Measurements from ENCODE around the gene OR2A12. TPM values are rescaled to one million over a fixed set of nuclear protein-coding genes. Genes with fewer than 3 reads are reported as not detected.

OR2A12 gene
- total RNA-seq, 4 donors from 2014 or later: not detected

GRCh38 chr7:144109283-144109682, 23.2 kb downstream of the OR2A12 start, which contains the start of gene OR2A2:
TSS of gene OR2A2 (plus strand) at chr7:144109583. CDS start at chr7:144109583, 0 bp downstream.
- WGBS, 2 donors (ENCODE audit: low coverage in 1 of 2): 86 to 95% methylated on average over 2 of the region's 2 CpGs
- Histone ChIP-seq H3K36me3 (no peaks in the 10 kb centered on the region), H3K9me3 (no peaks in the 10 kb centered on the region), H3K4me3 (no peak within 1 kb of the TSS), H3K27ac (no peak within 1 kb of the TSS), H3K4me1 (no peaks in the 10 kb centered on the region), H3K27me3 (no peaks in the 10 kb centered on the region)
- TF ChIP-seq POLR2A (IDR thresholded peaks at IDR 0.05) (no peak), POLR2AphosphoS5 (IDR thresholded peaks at IDR 0.05) (no peak), EP300 (IDR thresholded peaks at IDR 0.05) (no peak), CTCF (IDR thresholded peaks at IDR 0.05) (no peak)
- no peak for ATAC-seq

GRCh38 chr7:144110272-144110671, 24.2 kb downstream of the OR2A12 start:
- ATAC-seq: no peak
- Histone ChIP-seq H3K36me3 (no peaks in the 10 kb centered on the region), H3K27ac (no peak overlapping the region), H3K27me3 (no peaks in the 10 kb centered on the region), H3K4me1 (no peaks in the 10 kb centered on the region), H3K9me3 (no peaks in the 10 kb centered on the region), H3K4me3 (no peak overlapping the region)
- WGBS, 2 donors (ENCODE audit: low coverage in 1 of 2): 58 to 79% methylated on average over 4 of the region's 5 CpGs
- TF ChIP-seq POLR2A (IDR thresholded peaks at IDR 0.05): no peak
- no peak for TF ChIP-seq CTCF (IDR thresholded peaks at IDR 0.05)
- no peak for TF ChIP-seq EP300 (IDR thresholded peaks at IDR 0.05)
- no peak for TF ChIP-seq POLR2AphosphoS5 (IDR thresholded peaks at IDR 0.05)

GRCh38 chr7:144113651-144114050, 27.6 kb downstream of the OR2A12 start:
- Histone ChIP-seq H3K9me3 (no peaks in the 10 kb centered on the region), H3K4me1 (no peaks in the 10 kb centered on the region), H3K27ac (no peak overlapping the region), H3K36me3 (no peaks in the 10 kb centered on the region), H3K4me3 (no peak overlapping the region), H3K27me3 (no peaks in the 10 kb centered on the region)
- 37 to 40% methylated on average over 1 of the region's 1 CpG for WGBS, 2 donors (ENCODE audit: low coverage in 1 of 2)
- no peak for TF ChIP-seq POLR2A (IDR thresholded peaks at IDR 0.05)
- TF ChIP-seq CTCF (IDR thresholded peaks at IDR 0.05): no peak
- no peak for TF ChIP-seq EP300 (IDR thresholded peaks at IDR 0.05)
- no peak for ATAC-seq

- Histone ChIP-seq H3K27ac (no peak overlapping the region), H3K27me3 (no peaks in the 10 kb centered on the region), H3K4me1 (no peaks in the 10 kb centered on the region), H3K4me3 (no peak overlapping the region), H3K36me3 (no peaks in the 10 kb centered on the region), H3K9me3 (no peaks in the 10 kb centered on the region)
- no peak for TF ChIP-seq EP300 (IDR thresholded peaks at IDR 0.05)
- WGBS, 2 donors (ENCODE audit: low coverage in 1 of 2): 45 to 58% methylated on average over 2 of the region's 8 CpGs
- no peak for ATAC-seq
Measured at GRCh38 chr7:144118341-144118740, 32.3 kb downstream of the OR2A12 start.

- 89 to 91% methylated on average over 1 of the region's 1 CpG for WGBS, 2 donors (ENCODE audit: low coverage in 1 of 2)
- TF ChIP-seq POLR2AphosphoS5 (IDR thresholded peaks at IDR 0.05) (no peak), EP300 (IDR thresholded peaks at IDR 0.05) (no peak), CTCF (IDR thresholded peaks at IDR 0.05) (no peak), POLR2A (IDR thresholded peaks at IDR 0.05) (no peak)
- Histone ChIP-seq H3K27ac (no peak within 1 kb of the TSS), H3K4me1 (no peaks in the 10 kb centered on the region), H3K27me3 (no peaks in the 10 kb centered on the region), H3K36me3 (no peaks in the 10 kb centered on the region), H3K9me3 (no peaks in the 10 kb centered on the region), H3K4me3 (no peak within 1 kb of the TSS)
- no peak for ATAC-seq
Measured at GRCh38 chr7:144122876-144123275, 36.8 kb downstream of the OR2A12 start, which contains the start of gene OR2A14. TSS of gene OR2A14 (plus strand) at chr7:144123176. CDS start at chr7:144129113, 5,937 bp downstream.

All from gastroesophageal sphincter (tissue), 4 donors.